Gastrocnemius medialis (tissue), 4 donors: ENCODE results near the gene MYOM1. TPM values are rescaled to one million over a fixed set of nuclear protein-coding genes. Genes with fewer than 3 reads are reported as not detected.

Experiments
- ATAC-seq, 2 donors: fragments of 150-250 bp; one replicate each; pipeline ENCODE4 v1.9.1; 2016
- DNase-seq, 2 donors: peaks; one replicate each; pipeline ENCODE4 v3.0.0-alpha.2; 2019
- H3K27ac ChIP-seq, 4 donors: fragments of 200-600 bp; sonication (generic); 1 replicate in 1 of 4; 2 replicates in 3 of 4; pipeline ENCODE4 v1.5.1; 2016 to 2018; ENCODE audit warnings: mild to moderate bottlenecking in 2 of 4, moderate library complexity in 1 of 4
- H3K27me3 ChIP-seq, 3 donors: fragments of 200-600 bp; sonication (generic) in 2 of 3; 1 replicate in 1 of 3; 2 replicates in 2 of 3; pipeline versions ENCODE4 v1.5.1 to v1.6.0; 2016 to 2019; ENCODE audit warnings: mild to moderate bottlenecking in 1 of 3, moderate library complexity in 1 of 3
- H3K36me3 ChIP-seq, 2 donors: fragments of 200-600 bp; sonication (generic) in 1 of 2; one replicate each; pipeline ENCODE4 v1.5.1; 2017 to 2018
- H3K4me1 ChIP-seq, 2 donors: fragments of 200-600 bp; sonication (generic) in 1 of 2; one replicate each; pipeline ENCODE4 v1.5.1; 2016 to 2017; ENCODE audit warnings: mild to moderate bottlenecking in 2 of 2
- H3K4me3 ChIP-seq, 4 donors: fragments of 200-600 bp; sonication (generic) in 3 of 4; 1 replicate in 1 of 4; 2 replicates in 3 of 4; pipeline ENCODE4 v1.5.1; 2016 to 2019; ENCODE audit warnings: mild to moderate bottlenecking in 2 of 4
- H3K9me3 ChIP-seq, 3 donors: fragments of 200-600 bp; sonication (generic) in 2 of 3; 1 replicate in 1 of 3; 2 replicates in 2 of 3; pipeline ENCODE4 v1.5.1; 2016 to 2019
- CTCF ChIP-seq, 5 experiments: fragments of 450-650 bp in 3 of 5; fragments of 200-600 bp in 2 of 5; sonication (generic) in 2 of 5; IDR thresholded peaks in 4 of 5; conservative IDR thresholded peaks in 1 of 5; 1 replicate in 4 of 5; 2 replicates in 1 of 5; pipeline ENCODE4 v1.5.1; 2016 to 2019; ENCODE audit warnings: antibody characterized with exemption in 5 of 5, mild to moderate bottlenecking in 3 of 5, moderate library complexity in 3 of 5
- POLR2A ChIP-seq, 2 donors: fragments of 450-650 bp; IDR thresholded peaks; one replicate each; pipeline ENCODE4 v1.6.1; 2017; ENCODE audit warnings: antibody characterized with exemption in 2 of 2, mild to moderate bottlenecking in 2 of 2, moderate library complexity in 2 of 2
- in situ Hi-C, 4 donors: fragments of 200-750 bp; cut with MboI; loops; one replicate each; pipeline versions ENCODE4 v1.15.0 to v1.8.0; 2017; ENCODE audit warnings: low sequenced_read_pairs in 4 of 4
- intact Hi-C: fragments of 100-400 bp; cut with DNase I; formaldehyde crosslinking; loops from one replicate; pipeline ENCODE4 v1.15.1; 2023; ENCODE audit warnings: low total_unique reads
- total RNA-seq, 4 donors: library from RNA; depleted of rRNA; stranded (reverse); fragments of >200 nt; gene quantifications; one replicate each; pipeline versions ENCODE4 v1.1.0 to v1.2.3, GENCODE V29; 2016

The MYOM1 gene
- total RNA-seq, 4 donors from 2014 or later, result 245 to 307 (median 273) TPM

DNA sequence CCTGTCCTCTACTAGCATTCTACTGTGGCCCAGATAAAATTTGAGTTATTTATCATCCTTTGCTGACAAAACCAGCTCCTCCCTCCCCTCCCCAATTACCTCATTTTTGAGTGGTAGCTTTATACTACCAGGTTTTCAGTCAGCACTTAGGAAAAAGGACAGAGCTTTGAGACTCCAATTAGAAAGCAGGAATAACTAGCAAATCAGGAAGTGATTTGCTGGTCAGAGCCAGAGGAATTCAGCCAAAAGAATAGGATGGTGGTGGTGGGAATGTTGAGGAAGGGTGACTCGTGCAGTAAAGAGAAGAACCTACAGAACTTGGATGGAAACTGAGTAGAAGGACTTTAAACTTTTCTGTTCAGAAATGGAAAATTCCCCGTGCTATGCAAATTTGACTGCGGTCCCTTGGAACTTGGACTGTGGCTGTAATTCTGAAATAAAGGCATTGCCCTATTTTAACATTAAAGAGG is 45.8 kb upstream of the MYOM1 start:
- DNase-seq (no peak), ATAC-seq (no peak)
- TF ChIP-seq CTCF (IDR thresholded peaks at IDR 0.05 in 4 of 5, conservative IDR thresholded peaks at IDR 0.05 in 1 of 5), result no peak
- TF ChIP-seq POLR2A (IDR thresholded peaks at IDR 0.05), result no peak
- no peaks in the 10 kb centered on the region for H3K9me3 ChIP-seq
- in situ Hi-C loops (loop anchor here in 1 of 4 donors (25.0 kb wide), 1 partner anchor 703 kb away; the partner anchor contains the start of genes METTL4 and NDC80), intact Hi-C loops (no loop called here)
- no peaks in the 10 kb centered on the region for H3K36me3 ChIP-seq
- no peaks in the 10 kb centered on the region for H3K27me3 ChIP-seq
- H3K4me1 ChIP-seq, result peaks cover 74 to 75% of the 10 kb centered on the region in 2 donors
- peak overlapping the region in 1 of 4 donors; percentile 20 for H3K4me3 ChIP-seq
- peak overlapping the region in 3 of 4 donors; percentile 5 to 14 (median 9) for H3K27ac ChIP-seq

DNA sequence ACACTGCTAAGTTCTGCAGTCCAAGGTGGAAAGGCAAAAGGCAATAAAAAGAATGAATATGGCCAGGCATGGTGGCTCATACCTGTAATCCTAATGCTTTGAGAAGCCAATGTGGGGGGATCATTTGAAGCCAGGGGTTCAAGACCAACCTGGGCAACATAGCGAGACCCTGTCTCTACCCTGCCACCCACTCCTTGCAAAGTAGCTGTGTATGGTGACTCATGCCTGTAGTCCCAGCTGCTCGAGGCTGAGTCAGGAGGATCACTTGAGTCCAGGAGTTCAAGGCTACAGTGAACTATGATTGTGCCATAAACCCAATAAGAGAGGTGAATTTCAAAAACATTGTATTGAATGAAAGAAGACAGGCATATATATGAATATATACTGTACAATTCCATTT is 44.6 kb upstream of the MYOM1 start:
- Histone ChIP-seq H3K27me3 (no peaks in the 10 kb centered on the region), H3K4me1 (peaks cover 71 to 83% of the 10 kb centered on the region in 2 donors), H3K27ac (peak overlapping the region in 1 of 4 donors; percentile 99), H3K36me3 (no peaks in the 10 kb centered on the region), H3K4me3 (peak overlapping the region in 2 of 4 donors; percentile 73 to 80), H3K9me3 (no peaks in the 10 kb centered on the region)
- ATAC-seq (no peak), DNase-seq (no peak)
- in situ Hi-C loops, result loop anchor here in 1 of 4 donors (25.0 kb wide), 1 partner anchor 702 kb away; the partner anchor contains the start of genes METTL4 and NDC80
- intact Hi-C loops, result loop anchor here (5.0 kb wide), 2 partner anchors 252 to 333 kb away; partner anchors contain the start of gene LPIN2
- no peak for TF ChIP-seq POLR2A (IDR thresholded peaks at IDR 0.05)
- no peak for TF ChIP-seq CTCF (IDR thresholded peaks at IDR 0.05 in 4 of 5, conservative IDR thresholded peaks at IDR 0.05 in 1 of 5)

DNA sequence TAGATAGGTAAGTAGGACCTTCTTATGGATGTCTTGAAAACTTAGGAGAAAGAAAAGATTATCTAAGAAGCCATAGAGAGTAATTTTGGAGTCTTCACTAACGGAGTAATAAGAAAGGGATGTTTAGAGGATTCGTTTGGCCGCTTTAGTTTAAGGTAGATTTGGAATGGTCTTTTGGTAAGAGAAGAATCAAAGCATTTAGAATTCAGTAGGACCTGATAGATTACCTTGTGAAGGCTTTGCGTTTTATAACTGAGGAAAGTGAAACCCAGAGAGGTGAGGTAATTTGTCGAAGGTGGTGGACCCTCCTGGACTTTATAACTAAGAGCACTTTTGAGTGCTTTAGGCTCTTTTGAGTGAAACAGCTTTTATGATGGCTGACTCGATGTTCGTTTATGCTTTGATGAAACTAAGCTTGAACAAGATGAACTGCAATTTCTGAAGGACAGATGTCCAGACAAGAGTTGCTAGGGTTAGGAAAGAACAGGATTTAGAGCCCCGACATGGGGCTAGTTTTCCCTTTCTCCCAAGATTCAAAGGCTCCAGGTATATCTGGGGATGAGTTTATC is 43.4 kb upstream of the MYOM1 start:
- in situ Hi-C loops (loop anchor here in 1 of 4 donors (25.0 kb wide), 1 partner anchor 701 kb away; the partner anchor contains the start of genes METTL4 and NDC80), intact Hi-C loops (loop anchor here (2.0 to 5.0 kb wide), 3 partner anchors 186 to 334 kb away; partner anchors contain the start of gene LPIN2)
- peak overlapping the region; percentile 99 for H3K27ac ChIP-seq
- no peaks in the 10 kb centered on the region for H3K27me3 ChIP-seq
- TF ChIP-seq CTCF (IDR thresholded peaks at IDR 0.05 in 4 of 5, conservative IDR thresholded peaks at IDR 0.05 in 1 of 5), result no peak
- TF ChIP-seq POLR2A (IDR thresholded peaks at IDR 0.05), result no peak
- no peaks in the 10 kb centered on the region for H3K9me3 ChIP-seq
- peak overlapping the region; percentile 73 to 98 (median 82) for H3K4me3 ChIP-seq
- H3K4me1 ChIP-seq, result peaks cover 68 to 81% of the 10 kb centered on the region in 2 donors
- peaks cover 0 to 4% of the 10 kb centered on the region in 2 donors for H3K36me3 ChIP-seq
- DNase-seq, result no peak
- no peak for ATAC-seq

DNA sequence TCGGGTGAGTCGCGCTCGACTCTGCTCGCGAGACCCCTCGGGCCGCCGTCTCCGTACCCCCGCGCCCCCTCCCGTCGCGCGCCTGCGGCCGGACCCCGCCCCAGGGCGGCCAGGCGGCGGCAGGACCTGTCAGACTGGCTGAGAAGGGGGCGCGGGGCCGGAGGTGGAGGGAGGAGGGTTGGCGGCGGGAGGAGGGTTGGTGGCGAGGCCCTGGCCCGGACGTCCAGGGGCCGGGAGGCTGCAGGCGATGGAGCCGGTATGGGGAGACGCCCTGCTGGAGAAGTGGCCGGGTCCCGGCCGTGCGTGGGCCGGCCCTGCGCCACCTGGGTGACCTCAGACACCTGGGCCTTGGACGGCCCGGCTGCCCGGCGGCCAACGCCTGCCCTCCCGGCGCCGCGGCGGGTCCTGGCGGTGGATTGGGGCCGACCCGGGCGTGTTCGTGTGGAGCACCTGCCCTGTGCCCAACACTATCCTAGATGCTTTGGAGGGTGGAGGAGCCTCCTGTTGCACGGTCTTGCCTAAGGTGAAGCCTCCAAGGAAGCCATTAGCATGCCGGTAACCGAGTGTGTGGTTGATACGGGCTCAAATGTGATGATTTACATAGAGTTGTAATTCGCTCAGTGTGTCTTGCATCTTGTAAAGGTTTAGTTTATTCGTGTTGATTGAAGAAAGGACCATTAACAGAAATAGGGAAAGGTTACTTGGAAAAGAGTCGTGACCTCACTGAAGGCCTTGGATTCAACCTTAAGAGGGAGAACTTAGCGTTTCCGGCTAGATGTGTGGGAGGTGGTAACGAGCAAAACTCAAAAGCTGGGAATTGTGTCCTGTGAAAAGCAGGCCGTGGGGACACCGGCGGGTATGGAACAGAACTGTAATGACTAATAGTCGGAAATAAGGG is 42.7 kb upstream of the MYOM1 start:
- H3K27ac ChIP-seq, result peak overlapping the region; percentile 99
- no peaks in the 10 kb centered on the region for H3K9me3 ChIP-seq
- DNase-seq (no peak), ATAC-seq (peak; percentile 24 to 35)
- peak overlapping the region; percentile 73 to 98 (median 82) for H3K4me3 ChIP-seq
- intact Hi-C loops (loop anchor here (2.0 to 5.0 kb wide), 3 partner anchors 186 to 335 kb away; partner anchors contain the start of gene LPIN2), in situ Hi-C loops (loop anchor here in 1 of 4 donors (25.0 kb wide), 1 partner anchor 700 kb away; the partner anchor contains the start of genes METTL4 and NDC80)
- TF ChIP-seq CTCF (IDR thresholded peaks at IDR 0.05 in 4 of 5, conservative IDR thresholded peaks at IDR 0.05 in 1 of 5), result no peak
- TF ChIP-seq POLR2A (IDR thresholded peaks at IDR 0.05), result no peak
- H3K36me3 ChIP-seq, result peaks cover 0 to 12% of the 10 kb centered on the region in 2 donors
- no peaks in the 10 kb centered on the region for H3K27me3 ChIP-seq
- peaks cover 68 to 82% of the 10 kb centered on the region in 2 donors for H3K4me1 ChIP-seq
